Peyer's patch (tissue), 4 donors: ENCODE data around the gene UCP3. TPM values are rescaled to one million over a fixed set of nuclear protein-coding genes. Genes with fewer than 3 reads are reported as not detected.

ENCODE experiments used
- DNase-seq, 3 donors: peaks; one replicate each; pipeline ENCODE4 v3.0.0-alpha.2; 2017 to 2019
- H3K27ac ChIP-seq, 4 donors: fragments of 200-600 bp; sonication (generic); one replicate each; pipeline ENCODE4 v1.5.1; 2016 to 2019
- H3K27me3 ChIP-seq, 2 donors: fragments of 200-600 bp; sonication (generic); one replicate each; pipeline ENCODE4 v1.5.1; 2019
- H3K36me3 ChIP-seq, 3 donors: fragments of 200-600 bp; sonication (generic); one replicate each; pipeline ENCODE4 v1.5.1; 2016 to 2019
- H3K4me1 ChIP-seq, 4 donors: fragments of 200-600 bp; sonication (generic); one replicate each; pipeline ENCODE4 v1.5.1; 2016 to 2019
- H3K4me3 ChIP-seq, 4 donors: fragments of 200-600 bp; sonication (generic); 1 replicate in 3 of 4; 2 replicates in 1 of 4; pipeline ENCODE4 v1.5.1; 2016 to 2019; ENCODE audit warnings: mild to moderate bottlenecking in 1 of 4
- H3K9me3 ChIP-seq, 4 donors: fragments of 200-600 bp; sonication (generic); one replicate each; pipeline ENCODE4 v1.5.1; 2016 to 2019; ENCODE audit warnings: mild to moderate bottlenecking in 1 of 4
- POLR2A ChIP-seq, 2 donors: fragments of 450-650 bp; IDR thresholded peaks; one replicate each; pipeline ENCODE4 v1.5.1; 2017; ENCODE audit warnings: antibody characterized with exemption in 2 of 2, mild to moderate bottlenecking in 2 of 2, moderate library complexity in 2 of 2
- total RNA-seq, 4 donors: library from RNA; depleted of rRNA; stranded (reverse); fragments of >200 nt; gene quantifications; one replicate each; pipeline ENCODE4 v1.1.0, GENCODE V29; 2016
- TF ChIP-seq, protein P1 (sequence below), 6 experiments: fragments of 450-650 bp in 4 of 6; fragments of 200-600 bp in 2 of 6; sonication (generic) in 1 of 6; IDR thresholded peaks; one replicate each; pipeline ENCODE4 v1.5.1; 2017 to 2019; ENCODE audit warnings: antibody characterized with exemption in 6 of 6, mild to moderate bottlenecking in 3 of 6, moderate library complexity in 1 of 6

The UCP3 gene
- total RNA-seq, 4 donors from 2014 or later = 0.76 to 3.4 (median 2.2) TPM

DNA sequence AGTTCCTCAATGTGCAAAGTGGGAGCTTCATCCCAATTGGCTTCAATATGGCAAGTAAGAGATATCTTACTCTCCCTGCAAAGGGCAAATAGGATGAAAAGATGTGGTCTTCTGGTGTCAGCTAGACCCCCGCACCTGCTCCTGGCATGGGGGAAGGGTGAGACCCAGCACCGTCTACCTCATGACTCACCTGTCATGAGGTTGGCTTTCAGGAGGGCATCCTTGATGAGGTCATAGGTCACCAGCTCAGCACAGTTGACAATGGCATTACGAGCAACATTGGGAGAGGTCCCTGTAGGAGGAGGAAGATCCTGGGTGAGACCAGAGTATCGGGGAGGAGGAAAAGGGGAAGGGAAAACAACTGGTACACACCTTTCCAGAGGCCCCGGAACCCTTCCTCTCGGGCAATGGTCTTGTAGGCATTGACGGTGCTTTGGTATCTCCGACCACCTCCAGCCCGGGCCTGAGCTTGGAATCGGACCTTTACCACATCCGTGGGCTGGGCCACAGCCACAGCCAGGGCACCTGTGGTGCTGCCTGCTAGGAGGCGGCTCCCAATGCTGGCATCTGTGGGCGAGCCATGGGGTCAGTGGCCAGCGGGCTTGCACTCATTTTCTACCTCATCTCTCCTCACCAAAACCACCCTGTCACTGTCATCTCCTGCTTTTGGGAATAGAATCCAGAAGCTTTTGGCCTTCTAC is 32.3 kb downstream of the UCP3 start:
- TF ChIP-seq, protein P1, sequence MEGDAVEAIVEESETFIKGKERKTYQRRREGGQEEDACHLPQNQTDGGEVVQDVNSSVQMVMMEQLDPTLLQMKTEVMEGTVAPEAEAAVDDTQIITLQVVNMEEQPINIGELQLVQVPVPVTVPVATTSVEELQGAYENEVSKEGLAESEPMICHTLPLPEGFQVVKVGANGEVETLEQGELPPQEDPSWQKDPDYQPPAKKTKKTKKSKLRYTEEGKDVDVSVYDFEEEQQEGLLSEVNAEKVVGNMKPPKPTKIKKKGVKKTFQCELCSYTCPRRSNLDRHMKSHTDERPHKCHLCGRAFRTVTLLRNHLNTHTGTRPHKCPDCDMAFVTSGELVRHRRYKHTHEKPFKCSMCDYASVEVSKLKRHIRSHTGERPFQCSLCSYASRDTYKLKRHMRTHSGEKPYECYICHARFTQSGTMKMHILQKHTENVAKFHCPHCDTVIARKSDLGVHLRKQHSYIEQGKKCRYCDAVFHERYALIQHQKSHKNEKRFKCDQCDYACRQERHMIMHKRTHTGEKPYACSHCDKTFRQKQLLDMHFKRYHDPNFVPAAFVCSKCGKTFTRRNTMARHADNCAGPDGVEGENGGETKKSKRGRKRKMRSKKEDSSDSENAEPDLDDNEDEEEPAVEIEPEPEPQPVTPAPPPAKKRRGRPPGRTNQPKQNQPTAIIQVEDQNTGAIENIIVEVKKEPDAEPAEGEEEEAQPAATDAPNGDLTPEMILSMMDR (IDR thresholded peaks at IDR 0.05) = no peak
- TF ChIP-seq POLR2A (IDR thresholded peaks at IDR 0.05) = no peak
- peaks cover 0 to 38% (median 0%) of the 10 kb centered on the region in 3 donors for H3K36me3 ChIP-seq

DNA sequence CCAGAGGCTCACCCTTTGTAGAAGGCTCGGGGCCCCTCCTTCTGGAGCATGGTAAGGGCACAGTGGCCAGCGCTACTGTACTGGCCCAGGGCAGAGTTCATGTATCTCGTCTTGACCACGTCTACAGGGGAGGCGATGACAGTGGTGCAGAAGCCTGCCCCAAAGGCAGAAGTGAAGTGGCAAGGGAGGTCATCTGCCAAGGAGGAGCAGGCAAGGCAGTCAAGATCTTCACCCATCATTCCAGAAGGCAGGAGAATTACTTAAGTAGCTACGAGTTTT is 33.5 kb downstream of the UCP3 start:
- TF ChIP-seq POLR2A (IDR thresholded peaks at IDR 0.05) = no peak
- TF ChIP-seq, protein P1 (IDR thresholded peaks at IDR 0.05) = no peak
- Histone ChIP-seq H3K27ac (no peak overlapping the region), H3K9me3 (no peaks in the 10 kb centered on the region), H3K4me3 (no peak overlapping the region), H3K27me3 (no peaks in the 10 kb centered on the region), H3K36me3 (peaks cover 0 to 38% (median 0%) of the 10 kb centered on the region in 3 donors), H3K4me1 (peaks cover 0 to 37% (median 23%) of the 10 kb centered on the region in 4 donors)
- DNase-seq = peak in 1 of 3 donors; percentile 42

More for the DNA sequence above, 32.3 kb downstream of the UCP3 start:
- peak in 1 of 3 donors; percentile 45 for DNase-seq
- no peak overlapping the region for H3K27ac ChIP-seq
- no peak overlapping the region for H3K4me3 ChIP-seq
- H3K27me3 ChIP-seq = no peaks in the 10 kb centered on the region
- no peaks in the 10 kb centered on the region for H3K9me3 ChIP-seq
- peaks cover 0 to 37% (median 25%) of the 10 kb centered on the region in 4 donors for H3K4me1 ChIP-seq

DNA sequence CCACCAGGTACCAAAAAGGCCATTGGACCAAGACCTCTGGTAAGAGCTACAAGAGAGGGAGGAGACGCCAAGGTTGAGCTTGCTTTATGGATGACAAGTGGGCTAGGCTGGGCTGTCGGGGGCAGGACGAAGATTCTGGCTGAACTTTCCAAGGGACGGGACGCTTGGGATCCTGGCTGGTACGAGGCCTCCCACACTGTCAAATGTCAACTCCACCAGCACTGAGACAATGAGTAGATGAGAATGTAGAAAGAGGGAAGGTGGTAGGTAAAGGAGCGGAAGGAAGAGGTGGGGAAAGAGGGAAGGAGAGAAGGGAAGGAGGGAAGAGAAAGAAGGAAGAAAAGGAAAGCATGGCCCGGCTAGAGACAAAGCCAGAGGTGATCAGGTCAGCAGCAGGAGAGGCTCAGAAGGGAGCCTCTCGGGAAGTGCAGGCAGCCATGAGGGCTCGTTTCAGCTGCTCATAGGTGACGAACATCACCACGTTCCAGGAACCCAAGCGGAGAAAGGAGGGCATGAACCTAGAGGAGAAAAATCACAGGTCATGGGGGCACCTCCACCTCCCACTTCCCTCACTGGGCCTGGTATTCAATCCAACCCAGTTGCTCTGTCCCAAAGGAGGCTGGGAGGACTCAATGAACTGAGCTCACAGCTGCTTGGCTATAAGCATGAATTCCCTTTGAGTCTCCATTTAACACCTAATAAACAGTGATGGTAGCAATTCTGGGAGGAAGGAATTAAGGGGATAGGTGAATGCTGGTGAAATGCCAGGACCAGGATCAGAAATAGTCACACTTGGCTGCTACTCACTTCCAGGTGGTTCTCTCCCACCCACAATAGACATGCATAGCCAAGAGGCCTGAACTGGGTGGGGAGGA is 34.0 kb downstream of the UCP3 start:
- peaks cover 0 to 38% (median 0%) of the 10 kb centered on the region in 3 donors for H3K36me3 ChIP-seq
- H3K9me3 ChIP-seq = no peaks in the 10 kb centered on the region
- TF ChIP-seq, protein P1 (IDR thresholded peaks at IDR 0.05) = no peak
- no peak for TF ChIP-seq POLR2A (IDR thresholded peaks at IDR 0.05)
- H3K27ac ChIP-seq = peak overlapping the region in 3 of 4 donors; percentile 17 to 68 (median 20)
- peaks cover 0 to 37% (median 21%) of the 10 kb centered on the region in 4 donors for H3K4me1 ChIP-seq
- H3K27me3 ChIP-seq = no peaks in the 10 kb centered on the region
- DNase-seq = peak in 1 of 3 donors; percentile 44
- H3K4me3 ChIP-seq = no peak overlapping the region

DNA sequence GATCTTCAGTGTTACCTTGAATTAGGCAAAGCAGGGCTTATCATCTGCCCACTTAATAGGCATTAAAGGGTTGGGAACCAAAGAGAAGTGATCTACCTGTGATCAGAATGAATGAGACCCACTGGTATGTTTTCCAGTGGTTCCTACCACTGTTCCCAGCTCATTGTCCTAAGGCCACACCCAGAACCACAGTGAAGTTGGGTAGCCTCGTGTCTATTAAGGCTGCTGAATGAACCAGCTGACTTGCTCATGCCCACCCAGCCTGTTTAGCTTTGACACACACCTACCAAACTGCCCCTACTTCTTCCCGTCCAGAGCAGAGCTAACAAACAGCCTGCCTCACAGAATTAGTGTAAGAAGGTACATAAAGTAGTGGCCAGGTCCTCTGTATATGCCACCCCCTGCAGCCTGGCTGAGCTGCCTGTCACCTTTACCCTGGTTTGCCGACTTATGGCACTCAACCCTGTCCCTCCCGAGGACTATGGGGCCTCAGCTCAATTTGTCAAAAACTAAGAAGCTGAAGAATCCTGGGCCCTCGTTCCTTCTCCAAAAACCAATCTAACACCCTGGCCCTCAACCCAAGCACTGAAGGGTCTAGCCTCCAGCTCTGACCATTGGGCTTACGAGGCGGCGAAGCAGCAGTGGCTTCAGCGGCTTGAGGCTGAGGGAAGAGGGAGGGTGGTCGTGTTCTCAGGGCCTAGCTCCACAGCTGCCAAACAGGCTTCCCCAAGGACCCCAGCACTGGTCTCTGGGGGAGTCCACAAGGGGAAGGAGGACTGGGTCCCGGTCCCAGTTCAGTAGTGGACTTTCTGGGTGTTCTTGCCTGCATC is 36.0 kb downstream of the UCP3 start:
- TF ChIP-seq, protein P1 (IDR thresholded peaks at IDR 0.05) = no peak
- TF ChIP-seq POLR2A (IDR thresholded peaks at IDR 0.05) = no peak
- Histone ChIP-seq H3K9me3 (no peaks in the 10 kb centered on the region), H3K4me3 (no peak overlapping the region), H3K27ac (peak overlapping the region in 3 of 4 donors; percentile 40 to 68 (median 64)), H3K36me3 (peaks cover 0 to 30% (median 0%) of the 10 kb centered on the region in 3 donors), H3K27me3 (no peaks in the 10 kb centered on the region), H3K4me1 (peaks cover 0 to 21% (median 12%) of the 10 kb centered on the region in 4 donors)
- DNase-seq = no peak

DNA sequence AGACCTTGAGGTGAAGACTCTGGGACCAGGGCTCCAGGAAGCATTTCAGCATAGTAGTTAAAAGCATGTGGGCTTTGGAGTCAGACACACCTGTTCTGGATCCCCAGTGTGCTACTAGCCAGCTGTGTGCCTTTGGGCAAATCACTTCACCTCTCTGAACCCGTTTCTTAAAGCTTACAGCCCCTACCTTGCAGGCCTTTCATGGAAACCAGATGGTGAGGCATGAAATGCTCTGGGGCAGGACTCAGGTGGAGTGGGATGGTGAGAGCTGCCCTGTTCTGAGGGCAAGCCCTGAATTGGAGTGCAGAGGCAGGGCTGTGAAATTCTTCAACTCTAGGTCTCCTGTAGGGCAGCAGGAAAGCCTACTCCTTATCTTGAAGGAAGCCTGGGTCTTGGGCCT is 36.7 kb downstream of the UCP3 start:
- peak overlapping the region in 1 of 4 donors; percentile 68 for H3K27ac ChIP-seq
- peaks cover 0 to 17% (median 11%) of the 10 kb centered on the region in 4 donors for H3K4me1 ChIP-seq
- no peaks in the 10 kb centered on the region for H3K27me3 ChIP-seq
- peaks cover 0 to 24% (median 0%) of the 10 kb centered on the region in 3 donors for H3K36me3 ChIP-seq
- H3K4me3 ChIP-seq = no peak overlapping the region
- no peak for DNase-seq
- TF ChIP-seq, protein P1 (IDR thresholded peaks at IDR 0.05) = no peak
- no peak for TF ChIP-seq POLR2A (IDR thresholded peaks at IDR 0.05)
- no peaks in the 10 kb centered on the region for H3K9me3 ChIP-seq
